ENCODE results near the gene PPP2R2D. TPM values are rescaled to one million over a fixed set of nuclear protein-coding genes. Genes with fewer than 3 reads are reported as not detected.
"Not testable (repeated sequence)": the region's sequence is repeated elsewhere in the genome, so short reads cannot be mapped to it uniquely, and the experiment has no call there.

The PPP2R2D gene
- total RNA-seq, 1 experiment from 2014 or later: 23.7 TPM

- H3K4me1 Mint-ChIP-seq (ENCODE audit: low read depth, unreplicated experiment): no peaks in the 10 kb centered on the region
- no peak for TF ChIP-seq CTCF (IDR thresholded peaks at IDR 0.05; ENCODE audit: unreplicated experiment)
- no peak for DNase-seq
- no peak overlapping the region for H3K4me3 Mint-ChIP-seq (ENCODE audit: low read depth, unreplicated experiment)
- BruUV-seq (replicated peaks): no TSS peak
- CTCF ChIA-PET: no interaction called here
- H3K9me3 Mint-ChIP-seq (ENCODE audit: low read depth, unreplicated experiment): no peaks in the 10 kb centered on the region
- intact Hi-C loops (cut with micrococcal nuclease; ENCODE audit: unreplicated experiment): no loop called here
- no peak overlapping the region for H3K27ac Mint-ChIP-seq (ENCODE audit: unreplicated experiment)
- H3K36me3 Mint-ChIP-seq (ENCODE audit: insufficient read depth, unreplicated experiment): peaks cover 17% of the 10 kb centered on the region
- H3K27me3 Mint-ChIP-seq (ENCODE audit: unreplicated experiment): no peaks in the 10 kb centered on the region
Observed at GRCh38 chr10:131949041-131949862, 48.4 kb downstream of the PPP2R2D start.

- peaks cover 21% of the 10 kb centered on the region for H3K36me3 Mint-ChIP-seq (ENCODE audit: insufficient read depth, unreplicated experiment)
- BruUV-seq (replicated peaks); H3K4me3 Mint-ChIP-seq (ENCODE audit: low read depth, unreplicated experiment); intact Hi-C loops (cut with micrococcal nuclease; ENCODE audit: unreplicated experiment); H3K27ac Mint-ChIP-seq (ENCODE audit: unreplicated experiment); CTCF ChIA-PET; DNase-seq; H3K9me3 Mint-ChIP-seq (ENCODE audit: low read depth, unreplicated experiment); H3K4me1 Mint-ChIP-seq (ENCODE audit: low read depth, unreplicated experiment); H3K27me3 Mint-ChIP-seq (ENCODE audit: unreplicated experiment): not testable (repeated sequence)
Observed at GRCh38 chr10:131949908-131950307, 49.1 kb downstream of the PPP2R2D start.

GRCh38 chr10:131954356-131954965 lies 53.7 kb downstream of the PPP2R2D start:
- Mint-ChIP-seq H3K36me3 (ENCODE audit: insufficient read depth, unreplicated experiment) (peaks cover 19% of the 10 kb centered on the region), H3K4me3 (ENCODE audit: low read depth, unreplicated experiment) (no peak overlapping the region), H3K27me3 (ENCODE audit: unreplicated experiment) (no peaks in the 10 kb centered on the region), H3K27ac (ENCODE audit: unreplicated experiment) (no peak overlapping the region), H3K4me1 (ENCODE audit: low read depth, unreplicated experiment) (no peaks in the 10 kb centered on the region), H3K9me3 (ENCODE audit: low read depth, unreplicated experiment) (no peaks in the 10 kb centered on the region)
- CTCF ChIA-PET: interaction anchor here (0.8 kb wide), 1 partner anchor 1189 kb away, joined by 3 read pairs; no protein-coding TSS in a partner anchor
- DNase-seq: no peak
- no TSS peak for BruUV-seq (replicated peaks)
- TF ChIP-seq CTCF (IDR thresholded peaks at IDR 0.05; ENCODE audit: unreplicated experiment): no peak
- intact Hi-C loops (cut with micrococcal nuclease; ENCODE audit: unreplicated experiment): no loop called here

- CTCF ChIA-PET: no interaction called here
- H3K27ac Mint-ChIP-seq (ENCODE audit: unreplicated experiment): no peak overlapping the region
- H3K36me3 Mint-ChIP-seq (ENCODE audit: insufficient read depth, unreplicated experiment): peaks cover 19% of the 10 kb centered on the region
- H3K9me3 Mint-ChIP-seq (ENCODE audit: low read depth, unreplicated experiment): no peaks in the 10 kb centered on the region
- no peak for TF ChIP-seq CTCF (IDR thresholded peaks at IDR 0.05; ENCODE audit: unreplicated experiment)
- H3K4me1 Mint-ChIP-seq (ENCODE audit: low read depth, unreplicated experiment): no peaks in the 10 kb centered on the region
- no peak for DNase-seq
- H3K27me3 Mint-ChIP-seq (ENCODE audit: unreplicated experiment): no peaks in the 10 kb centered on the region
- BruUV-seq (replicated peaks): no TSS peak
- H3K4me3 Mint-ChIP-seq (ENCODE audit: low read depth, unreplicated experiment): no peak overlapping the region
- intact Hi-C loops (cut with micrococcal nuclease; ENCODE audit: unreplicated experiment): no loop called here
Observed at GRCh38 chr10:131955591-131956340, 55.0 kb downstream of the PPP2R2D start.
